GM12864 (cell line): ENCODE measurements around the gene RPL18A.
"Not testable (repeated sequence)": the region's sequence is repeated elsewhere in the genome, so short reads cannot be mapped to it uniquely, and the experiment has no call there.

ENCODE experiments used
- DNase-seq: peaks from one replicate; pipeline ENCODE4 v3.0.0-alpha.2; 2011; ENCODE audit warnings: low read depth
- H3K4me3 ChIP-seq: 2 replicates; pipeline ENCODE4 v1.5.1; 2011; ENCODE audit warnings: mild to moderate bottlenecking, low read depth, low read length, control low read depth
- CTCF ChIP-seq: IDR thresholded peaks from 2 replicates; pipeline ENCODE4 v1.5.1; 2011; ENCODE audit warnings: low read depth, mild to moderate bottlenecking, moderate library complexity, low read length, control low read depth, inconsistent platforms; ENCODE audit errors: missing control alignments

The RPL18A gene

GRCh38 chr19:17877696-17878095, 18.0 kb downstream of the RPL18A start:
- no peak for TF ChIP-seq CTCF
- H3K4me3 ChIP-seq: no peak overlapping the region
- DNase-seq: no peak

- H3K4me3 ChIP-seq: no peak overlapping the region
- no peak for DNase-seq
- TF ChIP-seq CTCF: no peak
Observed at GRCh38 chr19:17879466-17879865, 19.8 kb downstream of the RPL18A start.

- no peak for DNase-seq
- TF ChIP-seq CTCF: no peak
- H3K4me3 ChIP-seq: no peak overlapping the region
Observed at GRCh38 chr19:17881701-17882100, 22.0 kb downstream of the RPL18A start.

GRCh38 chr19:17883627-17884410, 24.1 kb downstream of the RPL18A start:
- no peak for TF ChIP-seq CTCF
- H3K4me3 ChIP-seq: no peak overlapping the region
- DNase-seq: no peak

- no peak for DNase-seq
Observed at GRCh38 chr19:17886515-17886914, 26.8 kb downstream of the RPL18A start.

GRCh38 chr19:17887221-17887620, 27.5 kb downstream of the RPL18A start:
- H3K4me3 ChIP-seq, DNase-seq: not testable (repeated sequence)

More at GRCh38 chr19:17886515-17886914, 26.8 kb downstream of the RPL18A start:
- TF ChIP-seq CTCF: no peak
- H3K4me3 ChIP-seq: no peak overlapping the region

- no peak for DNase-seq
- TF ChIP-seq CTCF: no peak
- H3K4me3 ChIP-seq: no peak overlapping the region
Observed at GRCh38 chr19:17888260-17888659, 28.6 kb downstream of the RPL18A start.
